ENCODE results near the gene CALCR. TPM values are rescaled to one million over a fixed set of nuclear protein-coding genes. Genes with fewer than 3 reads are reported as not detected.
"Not testable (repeated sequence)": the region's sequence is repeated elsewhere in the genome, so short reads cannot be mapped to it uniquely, and the experiment has no call there.

Gene CALCR
- total RNA-seq, 1 experiment from 2014 or later: 0.08 TPM

- in situ Hi-C loops (cut with HindIII; ENCODE audit: low pct_unique_long_range_greater_than_20kb, low sequenced_read_pairs); DNase-seq (ENCODE audit: low read depth, low spot score): not testable (repeated sequence)
These were observed 82.7 kb downstream of the CALCR start for GRCh38 chr7:93491860-93492259.

- in situ Hi-C loops (cut with HindIII; ENCODE audit: low pct_unique_long_range_greater_than_20kb, low sequenced_read_pairs): no loop called here
- DNase-seq (ENCODE audit: low read depth, low spot score): no peak
These were observed 97.8 kb downstream of the CALCR start for GRCh38 chr7:93476491-93477344.

- in situ Hi-C loops (cut with HindIII; ENCODE audit: low pct_unique_long_range_greater_than_20kb, low sequenced_read_pairs): no loop called here
- DNase-seq (ENCODE audit: low read depth, low spot score): no peak
These were observed 98.7 kb downstream of the CALCR start for GRCh38 chr7:93475811-93476210.

- in situ Hi-C loops (cut with HindIII; ENCODE audit: low pct_unique_long_range_greater_than_20kb, low sequenced_read_pairs): no loop called here
- DNase-seq (ENCODE audit: low read depth, low spot score): no peak
These were observed 103.1 kb downstream of the CALCR start for GRCh38 chr7:93471456-93471855.

- no peak for DNase-seq (ENCODE audit: low read depth, low spot score)
- in situ Hi-C loops (cut with HindIII; ENCODE audit: low pct_unique_long_range_greater_than_20kb, low sequenced_read_pairs): no loop called here
These were observed 110.8 kb downstream of the CALCR start for GRCh38 chr7:93463764-93464163.

GRCh38 chr7:93461350-93461749, 113.2 kb downstream of the CALCR start:
- in situ Hi-C loops (cut with HindIII; ENCODE audit: low pct_unique_long_range_greater_than_20kb, low sequenced_read_pairs): no loop called here
- peak; percentile 80 for DNase-seq (ENCODE audit: low read depth, low spot score)

- in situ Hi-C loops (cut with HindIII; ENCODE audit: low pct_unique_long_range_greater_than_20kb, low sequenced_read_pairs): no loop called here
- no peak for DNase-seq (ENCODE audit: low read depth, low spot score)
These were observed 121.3 kb downstream of the CALCR start for GRCh38 chr7:93453262-93453661.

GRCh38 chr7:93448176-93448575, 126.3 kb downstream of the CALCR start:
- DNase-seq (ENCODE audit: low read depth, low spot score): no peak
- in situ Hi-C loops (cut with HindIII; ENCODE audit: low pct_unique_long_range_greater_than_20kb, low sequenced_read_pairs): no loop called here

GRCh38 chr7:93447509-93447908, 127.0 kb downstream of the CALCR start:
- in situ Hi-C loops (cut with HindIII; ENCODE audit: low pct_unique_long_range_greater_than_20kb, low sequenced_read_pairs): no loop called here
- DNase-seq (ENCODE audit: low read depth, low spot score): no peak

- in situ Hi-C loops (cut with HindIII; ENCODE audit: low pct_unique_long_range_greater_than_20kb, low sequenced_read_pairs): no loop called here
- DNase-seq (ENCODE audit: low read depth, low spot score): peak; percentile 79
These were observed 131.9 kb downstream of the CALCR start for GRCh38 chr7:93442478-93443224.

- in situ Hi-C loops (cut with HindIII; ENCODE audit: low pct_unique_long_range_greater_than_20kb, low sequenced_read_pairs): no loop called here
- no peak for DNase-seq (ENCODE audit: low read depth, low spot score)
These were observed 138.7 kb downstream of the CALCR start for GRCh38 chr7:93435791-93436190.

GRCh38 chr7:93432130-93432529, 142.4 kb downstream of the CALCR start:
- DNase-seq (ENCODE audit: low read depth, low spot score): no peak
- in situ Hi-C loops (cut with HindIII; ENCODE audit: low pct_unique_long_range_greater_than_20kb, low sequenced_read_pairs): no loop called here

GRCh38 chr7:93430917-93431588, 143.5 kb downstream of the CALCR start:
- DNase-seq (ENCODE audit: low read depth, low spot score): no peak

GRCh38 chr7:93429563-93429962, 145.0 kb downstream of the CALCR start:
- in situ Hi-C loops (cut with HindIII; ENCODE audit: low pct_unique_long_range_greater_than_20kb, low sequenced_read_pairs): no loop called here

More at GRCh38 chr7:93430917-93431588, 143.5 kb downstream of the CALCR start:
- in situ Hi-C loops (cut with HindIII; ENCODE audit: low pct_unique_long_range_greater_than_20kb, low sequenced_read_pairs): no loop called here

GRCh38 chr7:93427107-93427506, 147.4 kb downstream of the CALCR start:
- DNase-seq (ENCODE audit: low read depth, low spot score): no peak
- in situ Hi-C loops (cut with HindIII; ENCODE audit: low pct_unique_long_range_greater_than_20kb, low sequenced_read_pairs): no loop called here

More at GRCh38 chr7:93429563-93429962, 145.0 kb downstream of the CALCR start:
- DNase-seq (ENCODE audit: low read depth, low spot score): no peak

- in situ Hi-C loops (cut with HindIII; ENCODE audit: low pct_unique_long_range_greater_than_20kb, low sequenced_read_pairs): no loop called here
These were observed 148.3 kb downstream of the CALCR start for GRCh38 chr7:93426155-93426696.

GRCh38 chr7:93414574-93414973, 159.9 kb downstream of the CALCR start:
- no peak for DNase-seq (ENCODE audit: low read depth, low spot score)
- in situ Hi-C loops (cut with HindIII; ENCODE audit: low pct_unique_long_range_greater_than_20kb, low sequenced_read_pairs): no loop called here

More at GRCh38 chr7:93426155-93426696, 148.3 kb downstream of the CALCR start:
- no peak for DNase-seq (ENCODE audit: low read depth, low spot score)

GRCh38 chr7:93409324-93409723, 165.2 kb downstream of the CALCR start:
- no peak for DNase-seq (ENCODE audit: low read depth, low spot score)
- in situ Hi-C loops (cut with HindIII; ENCODE audit: low pct_unique_long_range_greater_than_20kb, low sequenced_read_pairs): no loop called here

Measured in SK-MEL-5 (cell line).